CD14-positive monocyte (primary cell): ENCODE results near the gene GFRAL. TPM values are rescaled to one million over a fixed set of nuclear protein-coding genes. Genes with fewer than 3 reads are reported as not detected.

Experiments used
- DNase-seq, 3 donors: peaks; one replicate each; pipeline ENCODE4 v3.0.0-alpha.2; 2011 to 2022
- H2AFZ ChIP-seq: 2 replicates; pipeline ENCODE4 v1.6.0; 2012; ENCODE audit warnings: mild to moderate bottlenecking, low read depth, low read length, inconsistent platforms; ENCODE audit not compliant: insufficient read depth, poor library complexity, severe bottlenecking
- H3K27ac ChIP-seq, 2 donors: 1 replicate in 1 of 2; 2 replicates in 1 of 2; pipeline ENCODE4 v1.5.1; 2012 to 2013; ENCODE audit warnings: low read length in 2 of 2, control low read depth in 1 of 2, inconsistent platforms in 1 of 2, low read depth in 1 of 2, mild to moderate bottlenecking in 1 of 2
- H3K27me3 ChIP-seq, 2 donors: one replicate each; pipeline versions ENCODE4 v1.6.0 to v1.6.1; 2011 to 2013; ENCODE audit warnings: low read length in 2 of 2; ENCODE audit not compliant: control insufficient read depth in 2 of 2, insufficient read depth in 2 of 2
- H3K36me3 ChIP-seq, 2 donors: replicated peaks in 1 of 2; 1 replicate in 1 of 2; 2 replicates in 1 of 2; pipeline versions ENCODE4 v1.5.1 to v1.6.1; 2012 to 2013; ENCODE audit warnings: low read length in 2 of 2, control low read depth in 1 of 2, inconsistent platforms in 1 of 2, mild to moderate bottlenecking in 1 of 2; ENCODE audit not compliant: insufficient read depth in 2 of 2, control insufficient read depth in 1 of 2
- H3K4me1 ChIP-seq, 2 donors: 1 replicate in 1 of 2; 2 replicates in 1 of 2; pipeline versions ENCODE4 v1.5.1 to v1.6.1; 2012 to 2013; ENCODE audit warnings: low read length in 2 of 2, control low read depth in 1 of 2, inconsistent platforms in 1 of 2, mild to moderate bottlenecking in 1 of 2, moderate library complexity in 1 of 2; ENCODE audit not compliant: insufficient read depth in 2 of 2, control insufficient read depth in 1 of 2
- H3K4me2 ChIP-seq: replicated peaks from 2 replicates; pipeline ENCODE3; 2012; ENCODE audit warnings: low read length, moderate library complexity, mild to moderate bottlenecking; ENCODE audit not compliant: poor library complexity, severe bottlenecking; ENCODE audit errors: extremely low read depth
- H3K4me3 ChIP-seq, 3 experiments: fragments of 200-600 bp in 1 of 3; sonication (generic) in 1 of 3; replicated peaks in 1 of 3; 1 replicate in 2 of 3; 2 replicates in 1 of 3; pipeline ENCODE4 v1.5.1; 2011 to 2013; ENCODE audit warnings: low read length in 3 of 3, mild to moderate bottlenecking in 3 of 3, control low read depth in 2 of 3, low read depth in 2 of 3, inconsistent platforms in 1 of 3, moderate library complexity in 1 of 3
- H3K79me2 ChIP-seq: 2 replicates; pipeline ENCODE4 v1.6.0; 2012; ENCODE audit warnings: mild to moderate bottlenecking, control low read depth, inconsistent platforms, low read length, moderate library complexity; ENCODE audit not compliant: insufficient read depth
- H3K9ac ChIP-seq: 2 replicates; pipeline ENCODE4 v1.6.0; 2017; ENCODE audit warnings: low read length, mild to moderate bottlenecking; ENCODE audit not compliant: insufficient read depth, poor library complexity, severe bottlenecking
- H3K9me3 ChIP-seq, 2 donors: replicated peaks in 1 of 2; 1 replicate in 1 of 2; 2 replicates in 1 of 2; pipeline versions ENCODE4 v1.5.1 to v1.6.1; 2012 to 2013; ENCODE audit warnings: low read length in 2 of 2, control low read depth in 1 of 2; ENCODE audit not compliant: control insufficient read depth in 1 of 2, insufficient read depth in 1 of 2
- H4K20me1 ChIP-seq: 2 replicates; pipeline ENCODE4 v1.6.0; 2012; ENCODE audit warnings: mild to moderate bottlenecking, low read length, control low read depth, moderate library complexity; ENCODE audit not compliant: insufficient read depth
- H3K27ac Mint-ChIP-seq, 7 donors: one replicate each; pipeline ENCODE4 v1.8.0; 2020; ENCODE audit warnings: mild to moderate bottlenecking in 7 of 7, mixed read lengths in 7 of 7, moderate library complexity in 6 of 7, inconsistent platforms in 2 of 7
- H3K27me3 Mint-ChIP-seq, 3 donors: one replicate each; pipeline ENCODE4 v1.8.0; 2021 to 2022; ENCODE audit warnings: low read depth in 3 of 3, mild to moderate bottlenecking in 3 of 3, mixed read lengths in 3 of 3, moderate library complexity in 3 of 3, inconsistent platforms in 1 of 3
- H3K36me3 Mint-ChIP-seq, 2 donors: one replicate each; pipeline ENCODE4 v1.8.0; 2020; ENCODE audit warnings: mixed read lengths in 2 of 2, inconsistent platforms in 1 of 2, mild to moderate bottlenecking in 1 of 2
- H3K4me1 Mint-ChIP-seq: one replicate; pipeline ENCODE4 v1.8.0; 2020; ENCODE audit warnings: mild to moderate bottlenecking, mixed read lengths
- H3K4me3 Mint-ChIP-seq, 2 donors: one replicate each; pipeline ENCODE4 v1.8.0; 2020; ENCODE audit warnings: mild to moderate bottlenecking in 2 of 2, mixed read lengths in 2 of 2, moderate library complexity in 1 of 2
- H3K9me3 Mint-ChIP-seq, 7 donors: one replicate each; pipeline ENCODE4 v1.8.0; 2020 to 2022; ENCODE audit warnings: mixed read lengths in 7 of 7, mild to moderate bottlenecking in 6 of 7, moderate library complexity in 6 of 7, inconsistent platforms in 2 of 7
- WGBS: methylation state at CpG from one replicate; pipeline ENCODE4 v1.1.5; 2013; ENCODE audit warnings: missing lambda C conversion rate; ENCODE audit not compliant: insufficient coverage; 5-methylcytosine and 5-hydroxymethylcytosine counted together
- intact Hi-C, 2 donors: fragments of 100-400 bp; cut with micrococcal nuclease; formaldehyde crosslinking; loops; one replicate each; pipeline versions ENCODE4 v1.15.0 to v1.15.1; 2023
- polyA plus RNA-seq, 3 donors: library from polyadenylated mRNA; depleted of rRNA in 1 of 3; unstranded in 2 of 3; stranded (reverse) in 1 of 3; fragments of 300-500 nt in 2 of 3; fragments of >200 nt in 1 of 3; fragmentation: Illumina TruSeq in 2 of 3; gene quantifications; 1 replicate in 2 of 3; 2 replicates in 1 of 3; pipeline ENCODE4 v1.2.3, GENCODE V29; 2012 to 2021
- TF ChIP-seq, protein P1 (sequence below): fragments of 200-600 bp; IDR thresholded peaks from one replicate; pipeline ENCODE4 v1.8.0; 2022; ENCODE audit warnings: antibody characterized with exemption, mild to moderate bottlenecking

The GFRAL gene
- polyA plus RNA-seq, 3 donors: not detected

DNA sequence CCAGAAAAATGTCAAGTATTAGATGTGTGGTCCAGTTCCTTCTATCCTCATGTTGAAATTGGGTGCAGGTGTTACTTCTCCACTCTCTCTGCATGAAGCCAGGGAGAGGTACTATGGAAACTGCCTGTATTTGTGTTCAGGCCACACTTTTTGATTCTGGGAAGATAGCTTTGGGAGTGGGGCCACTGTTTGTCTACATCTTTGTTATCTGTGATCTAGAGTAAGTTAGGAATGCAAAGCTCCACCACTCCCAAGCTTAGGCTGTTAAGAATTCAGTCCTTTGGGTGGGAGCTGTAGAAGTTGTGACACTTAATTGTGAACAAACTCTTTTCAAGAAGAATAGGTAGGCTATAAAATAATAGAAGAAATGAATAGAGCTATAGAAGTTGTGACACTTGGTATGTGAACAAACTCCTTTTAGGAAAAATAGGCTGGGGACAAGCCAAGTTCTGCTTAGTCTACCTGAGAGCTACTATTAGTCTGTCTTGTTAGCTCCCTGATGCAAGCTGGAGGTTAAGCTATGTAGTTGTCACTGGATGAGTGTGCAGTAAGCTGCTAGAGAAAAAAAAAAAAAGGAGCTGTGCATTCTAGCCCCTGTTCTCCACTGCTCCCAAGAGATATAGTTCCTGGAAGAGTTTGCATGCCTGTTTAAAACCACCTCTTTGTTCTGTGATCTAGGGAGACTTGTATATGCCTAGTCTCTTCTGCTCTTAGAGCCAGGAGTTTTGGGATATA is 7.1 kb upstream of the GFRAL start:
- Histone ChIP-seq H3K9ac (no peak overlapping the region), H3K79me2 (no peaks in the 10 kb centered on the region), H3K27me3 (no peaks in the 10 kb centered on the region), H3K4me1 (no peaks in the 10 kb centered on the region), H3K9me3 (peaks cover 0 to 3% of the 10 kb centered on the region in 2 donors), H3K36me3 (no peaks in the 10 kb centered on the region), H2AFZ (no peak overlapping the region), H4K20me1 (no peaks in the 10 kb centered on the region), H3K4me3 (no peak overlapping the region), H3K27ac (no peak overlapping the region), H3K4me2 (no peak overlapping the region)
- no peak for DNase-seq
- Mint-ChIP-seq H3K9me3 (peaks cover 0 to 14% (median 2%) of the 10 kb centered on the region in 7 donors), H3K27me3 (no peaks in the 10 kb centered on the region), H3K36me3 (no peaks in the 10 kb centered on the region), H3K27ac (no peak overlapping the region), H3K4me1 (no peaks in the 10 kb centered on the region), H3K4me3 (no peak overlapping the region)
- TF ChIP-seq, protein P1, sequence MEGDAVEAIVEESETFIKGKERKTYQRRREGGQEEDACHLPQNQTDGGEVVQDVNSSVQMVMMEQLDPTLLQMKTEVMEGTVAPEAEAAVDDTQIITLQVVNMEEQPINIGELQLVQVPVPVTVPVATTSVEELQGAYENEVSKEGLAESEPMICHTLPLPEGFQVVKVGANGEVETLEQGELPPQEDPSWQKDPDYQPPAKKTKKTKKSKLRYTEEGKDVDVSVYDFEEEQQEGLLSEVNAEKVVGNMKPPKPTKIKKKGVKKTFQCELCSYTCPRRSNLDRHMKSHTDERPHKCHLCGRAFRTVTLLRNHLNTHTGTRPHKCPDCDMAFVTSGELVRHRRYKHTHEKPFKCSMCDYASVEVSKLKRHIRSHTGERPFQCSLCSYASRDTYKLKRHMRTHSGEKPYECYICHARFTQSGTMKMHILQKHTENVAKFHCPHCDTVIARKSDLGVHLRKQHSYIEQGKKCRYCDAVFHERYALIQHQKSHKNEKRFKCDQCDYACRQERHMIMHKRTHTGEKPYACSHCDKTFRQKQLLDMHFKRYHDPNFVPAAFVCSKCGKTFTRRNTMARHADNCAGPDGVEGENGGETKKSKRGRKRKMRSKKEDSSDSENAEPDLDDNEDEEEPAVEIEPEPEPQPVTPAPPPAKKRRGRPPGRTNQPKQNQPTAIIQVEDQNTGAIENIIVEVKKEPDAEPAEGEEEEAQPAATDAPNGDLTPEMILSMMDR: no peak
- intact Hi-C loops: no loop called here

DNA sequence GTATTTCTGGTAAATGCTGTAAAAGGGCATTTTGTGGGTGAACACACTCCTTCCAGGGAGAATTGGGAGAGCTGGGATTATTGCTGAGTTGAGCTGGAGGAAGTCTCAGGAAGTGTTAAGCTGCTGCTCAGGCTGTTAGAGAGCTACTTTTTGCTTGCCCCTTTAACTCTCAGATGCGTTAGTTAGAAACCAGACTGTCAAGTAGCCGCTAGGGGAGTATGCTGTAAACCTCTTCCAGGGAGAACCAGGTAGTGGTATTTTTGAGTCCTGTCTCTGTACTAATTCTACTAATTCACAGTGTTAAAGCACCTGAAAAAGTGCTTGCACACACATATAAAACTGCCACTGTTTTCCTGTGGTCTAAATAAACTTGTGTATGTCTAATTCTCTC is 6.6 kb upstream of the GFRAL start:
- Mint-ChIP-seq H3K27me3 (no peaks in the 10 kb centered on the region), H3K27ac (no peak overlapping the region), H3K9me3 (peaks cover 0 to 14% (median 2%) of the 10 kb centered on the region in 7 donors), H3K4me1 (no peaks in the 10 kb centered on the region), H3K36me3 (no peaks in the 10 kb centered on the region), H3K4me3 (no peak overlapping the region)
- peaks cover 0 to 3% of the 10 kb centered on the region in 2 donors for H3K9me3 ChIP-seq
- H3K4me2 ChIP-seq: no peak overlapping the region
- H2AFZ ChIP-seq: no peak overlapping the region
- DNase-seq: no peak
- WGBS: no CpG with 5 or more reads among the region's 2 CpGs
- no peaks in the 10 kb centered on the region for H4K20me1 ChIP-seq
- H3K4me3 ChIP-seq: no peak overlapping the region
- intact Hi-C loops: no loop called here
- H3K9ac ChIP-seq: no peak overlapping the region
- H3K79me2 ChIP-seq: no peaks in the 10 kb centered on the region
- H3K27me3 ChIP-seq: no peaks in the 10 kb centered on the region
- no peak overlapping the region for H3K27ac ChIP-seq
- no peaks in the 10 kb centered on the region for H3K4me1 ChIP-seq
- no peaks in the 10 kb centered on the region for H3K36me3 ChIP-seq
- TF ChIP-seq, protein P1: no peak
